GM12872 (cell line): Measurements from ENCODE around the gene STAG1.

ENCODE experiments used
- CTCF ChIP-seq: IDR thresholded peaks from 3 replicates; pipeline ENCODE4 v1.5.1; 2011; ENCODE audit warnings: low read depth, mild to moderate bottlenecking, low read length, moderate library complexity; ENCODE audit not compliant: insufficient read depth

Gene STAG1

GRCh38 chr3:136464502-136464901 lies 287.7 kb downstream of the STAG1 start:
- TF ChIP-seq CTCF, result no peak

GRCh38 chr3:136463170-136463569 lies 289.0 kb downstream of the STAG1 start:
- TF ChIP-seq CTCF, result no peak

- TF ChIP-seq CTCF, result no peak
Measured at GRCh38 chr3:136457793-136458192, 294.4 kb downstream of the STAG1 start.

- TF ChIP-seq CTCF, result no peak
Measured at GRCh38 chr3:136456196-136456595, 296.0 kb downstream of the STAG1 start.

GRCh38 chr3:136444581-136444980 lies 307.6 kb downstream of the STAG1 start:
- TF ChIP-seq CTCF, result no peak

- no peak for TF ChIP-seq CTCF
Measured at GRCh38 chr3:136437043-136437442, 315.1 kb downstream of the STAG1 start.

GRCh38 chr3:136434429-136434828 lies 317.7 kb downstream of the STAG1 start:
- no peak for TF ChIP-seq CTCF

GRCh38 chr3:136432685-136433084 lies 319.5 kb downstream of the STAG1 start:
- no peak for TF ChIP-seq CTCF
